ENCODE results near the gene MRPS11.
"Not testable (repeated sequence)": the region's sequence is repeated elsewhere in the genome, so short reads cannot be mapped to it uniquely, and the experiment has no call there.

MRPS11 gene

DNA sequence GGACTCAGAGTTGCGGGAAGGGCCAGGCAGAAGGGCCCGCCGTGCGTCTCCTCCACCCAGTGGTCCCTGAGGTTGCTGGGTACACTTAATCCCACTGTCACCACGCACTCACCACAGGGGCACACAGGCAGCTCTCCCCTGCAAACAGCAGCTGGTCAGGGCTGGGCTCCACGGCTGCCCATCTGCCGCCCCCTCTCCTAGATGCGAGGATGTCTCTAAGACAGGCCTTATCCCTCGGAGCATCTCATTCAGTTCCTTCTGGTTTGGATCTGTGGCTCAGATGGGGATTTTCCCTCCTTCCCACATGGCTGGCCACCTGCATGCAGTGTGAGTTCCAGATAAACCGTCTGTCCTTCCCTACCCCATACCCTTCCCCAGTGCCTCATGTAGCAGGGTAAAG, 26.3 kb downstream of the MRPS11 start:
- no peak for DNase-seq

DNA sequence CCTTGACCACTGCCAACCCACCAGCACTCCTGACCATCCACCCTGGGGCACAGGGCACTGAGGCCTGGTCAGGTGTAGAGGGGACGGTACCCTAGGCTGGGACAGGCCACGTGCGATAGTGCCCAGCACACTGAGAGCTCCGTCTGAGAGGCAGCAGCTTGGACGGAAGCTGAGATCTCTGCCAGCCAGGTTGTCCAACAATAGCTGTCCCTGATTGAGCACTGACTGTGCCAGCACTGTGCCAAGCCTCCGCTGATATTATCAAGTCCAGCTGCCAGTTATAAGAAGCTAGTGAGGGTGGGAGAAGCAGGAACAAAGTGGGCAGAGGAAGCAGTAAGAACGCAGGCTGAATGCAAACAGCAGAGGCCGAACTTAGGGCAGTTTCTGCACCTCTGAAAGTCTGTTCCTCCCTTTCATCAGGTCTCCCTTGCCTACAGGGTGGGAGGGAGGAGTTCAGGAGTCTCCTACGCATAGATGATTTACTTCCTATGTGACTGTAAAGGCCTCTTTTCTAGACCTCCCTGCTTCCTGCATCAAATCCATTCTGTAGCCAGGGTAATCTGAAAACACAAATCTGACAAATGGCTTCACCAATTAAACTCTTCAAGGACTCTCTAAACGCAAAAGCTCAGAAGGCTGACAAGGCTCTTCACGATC, 29.7 kb downstream of the MRPS11 start:
- no peak for DNase-seq

DNA sequence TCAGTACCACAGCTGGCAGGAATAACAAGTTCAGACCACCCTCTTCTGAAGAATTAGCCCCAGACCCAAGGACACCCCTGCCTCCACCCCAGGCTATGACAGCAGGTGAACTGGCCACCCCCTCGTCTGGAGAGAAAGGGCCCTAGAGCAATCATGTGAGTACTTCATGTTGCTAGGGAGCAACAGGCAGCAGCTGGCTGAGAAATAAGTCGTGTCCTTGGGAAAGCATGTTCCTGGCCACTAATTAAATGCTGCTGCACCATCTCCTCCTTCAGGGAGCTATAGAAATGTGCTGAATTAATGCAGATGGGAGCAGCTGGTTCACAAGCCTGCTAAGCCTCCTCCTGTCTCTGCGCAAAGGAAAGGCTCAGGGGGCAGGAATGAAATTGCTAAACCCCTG, 31.5 kb downstream of the MRPS11 start:
- DNase-seq: peak; percentile 33

DNA sequence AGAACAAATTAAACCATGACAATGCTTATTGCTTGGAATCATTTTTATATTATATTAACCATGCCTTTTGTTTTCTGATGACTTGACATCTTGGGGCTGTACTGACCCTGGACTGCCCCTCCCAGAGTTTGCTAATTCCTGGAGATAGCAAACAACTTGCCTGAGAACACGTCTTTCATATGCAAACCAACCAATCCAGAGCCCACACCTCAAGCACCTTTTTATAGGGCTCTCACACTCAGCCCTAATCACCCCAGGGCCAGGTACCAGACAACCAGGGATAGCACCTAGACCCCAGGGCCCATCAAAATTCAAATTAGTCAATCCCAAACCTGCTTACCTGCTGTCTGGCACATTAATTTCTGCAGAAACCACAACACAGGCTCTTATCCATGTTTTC, 36.9 kb downstream of the MRPS11 start:
- DNase-seq: no peak

DNA sequence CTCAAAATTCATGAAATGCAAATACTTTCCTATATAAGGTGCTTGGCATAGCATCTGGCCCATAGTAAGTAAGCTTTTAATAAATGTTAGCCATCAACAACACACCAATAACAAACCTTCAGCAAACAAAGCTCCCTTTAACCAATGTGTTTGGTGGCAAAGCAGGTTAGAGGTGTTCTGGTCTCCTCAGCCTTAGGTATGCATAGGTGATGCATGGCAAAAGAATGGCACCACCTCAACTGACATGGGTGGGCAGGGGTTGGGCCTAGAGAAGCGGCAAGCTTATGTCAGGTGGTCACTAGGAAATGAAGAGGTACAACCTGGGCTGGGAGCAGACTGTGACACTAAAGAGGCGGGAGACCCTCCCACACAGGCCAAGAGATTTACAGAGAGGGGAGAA, 38.2 kb downstream of the MRPS11 start:
- DNase-seq: no peak

DNA sequence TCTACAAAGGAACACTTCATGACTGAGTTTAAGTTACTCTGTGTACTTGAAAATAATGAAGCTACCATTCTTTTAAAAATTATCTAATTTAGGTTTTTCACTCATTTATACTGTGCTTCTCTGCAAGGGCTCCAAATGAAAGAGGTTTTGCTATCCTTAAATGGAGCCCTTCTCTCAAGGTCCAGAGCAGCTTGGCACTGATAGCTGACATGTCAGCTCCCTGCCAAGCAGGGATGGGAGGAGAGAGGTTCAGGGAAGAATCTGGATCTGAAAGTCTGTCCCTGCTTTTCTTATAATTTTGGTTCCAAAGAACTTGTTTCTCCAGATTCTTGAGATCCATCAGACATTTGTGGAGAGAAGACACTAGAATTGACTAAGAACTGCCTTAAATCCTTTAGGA, 39.1 kb downstream of the MRPS11 start:
- DNase-seq: no peak

DNA sequence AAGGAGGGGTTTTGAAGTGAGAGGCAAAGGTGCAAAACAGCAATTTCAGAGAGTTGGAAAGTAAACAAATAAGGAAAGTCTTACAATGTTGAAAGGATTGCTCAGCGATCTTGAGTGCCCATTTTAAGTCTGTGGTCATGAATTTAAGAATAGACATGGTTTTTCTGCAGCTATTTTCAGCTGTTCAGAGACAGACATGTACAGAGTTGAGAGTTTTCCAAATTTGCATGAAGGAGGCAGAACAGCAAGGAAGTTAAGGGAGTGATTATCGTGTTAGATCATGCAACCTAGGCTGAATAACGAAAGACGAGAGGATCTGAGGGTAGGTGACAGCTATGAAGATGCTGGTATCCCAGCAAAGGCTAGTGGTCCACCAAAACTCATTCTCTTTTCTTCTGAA, 41.8 kb downstream of the MRPS11 start:
- no peak for DNase-seq

DNA sequence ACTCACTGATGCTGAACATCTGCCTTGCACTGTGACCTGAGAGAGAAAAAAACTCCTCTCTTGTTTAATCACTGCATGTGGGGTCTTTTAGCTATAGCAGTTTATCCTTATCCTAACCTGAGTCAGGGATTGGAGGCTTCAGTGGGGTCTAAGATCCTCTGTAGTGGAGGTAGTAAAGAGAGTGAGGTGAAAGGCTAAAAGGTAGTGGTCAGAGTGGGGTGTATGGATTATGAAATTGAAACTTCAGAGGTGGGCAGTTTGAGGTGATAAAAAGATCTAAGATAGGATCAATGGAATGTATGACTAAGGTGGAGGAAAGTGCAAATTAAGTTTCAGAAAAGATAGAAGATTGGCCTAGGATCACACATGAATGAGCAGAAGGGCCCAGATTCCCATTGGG, 42.5 kb downstream of the MRPS11 start:
- DNase-seq: no peak

DNA sequence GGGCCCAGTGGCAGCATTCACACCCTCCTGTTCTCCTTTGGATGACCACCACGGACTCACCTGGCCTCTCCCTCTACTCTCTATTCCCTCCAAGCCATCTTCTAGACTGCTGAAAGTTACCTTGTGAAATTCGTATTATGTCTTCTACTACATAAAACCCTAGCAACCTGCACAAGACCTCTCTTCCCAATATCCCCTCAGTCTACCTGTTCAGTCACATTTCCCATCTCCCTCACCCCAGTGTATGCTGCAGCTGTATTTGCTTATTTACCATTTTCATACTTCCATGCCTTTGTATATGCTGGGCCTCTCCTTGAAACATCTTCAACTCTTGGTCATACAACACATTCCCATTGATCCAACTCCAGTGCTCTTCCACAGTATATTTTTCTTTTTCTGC, 43.7 kb downstream of the MRPS11 start:
- no peak for DNase-seq

DNA sequence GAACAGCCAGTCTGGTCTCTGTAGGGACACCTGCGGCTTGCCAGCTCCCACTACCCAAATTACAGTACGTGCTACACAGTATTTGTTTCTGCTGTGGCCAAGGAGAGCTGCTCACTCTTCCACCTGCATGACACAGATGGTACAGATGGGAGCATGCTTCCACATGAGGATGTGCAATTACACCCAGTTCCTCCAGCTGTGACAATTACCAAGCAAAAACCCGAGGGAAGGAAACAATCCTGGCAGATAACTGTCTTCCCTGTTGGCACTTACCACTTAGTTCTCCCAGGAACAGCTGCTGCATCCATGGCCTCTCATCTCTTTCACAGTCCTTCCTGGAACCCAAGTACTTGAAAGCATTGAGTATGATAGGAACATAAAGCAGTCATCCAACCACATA, 44.6 kb downstream of the MRPS11 start:
- DNase-seq: no peak

DNA sequence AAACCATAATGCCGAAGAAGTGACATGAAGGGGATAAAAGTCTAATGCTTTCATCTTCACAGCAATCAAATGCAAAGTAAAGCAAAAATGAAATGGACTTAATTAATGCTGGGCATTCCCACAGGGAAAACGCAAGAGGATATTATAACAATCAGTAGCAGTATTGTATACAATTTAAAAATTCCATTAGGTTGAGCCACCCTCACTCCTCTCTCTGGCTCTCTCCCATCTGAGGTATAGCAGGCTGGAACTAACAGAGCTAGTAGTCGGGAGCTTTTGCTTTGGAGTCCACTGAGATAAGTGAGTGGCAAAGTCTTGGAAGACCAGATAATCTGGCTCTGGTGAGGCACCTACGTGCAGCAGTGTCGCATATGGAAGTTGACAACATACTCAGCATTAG, 45.1 kb downstream of the MRPS11 start:
- DNase-seq: no peak

DNA sequence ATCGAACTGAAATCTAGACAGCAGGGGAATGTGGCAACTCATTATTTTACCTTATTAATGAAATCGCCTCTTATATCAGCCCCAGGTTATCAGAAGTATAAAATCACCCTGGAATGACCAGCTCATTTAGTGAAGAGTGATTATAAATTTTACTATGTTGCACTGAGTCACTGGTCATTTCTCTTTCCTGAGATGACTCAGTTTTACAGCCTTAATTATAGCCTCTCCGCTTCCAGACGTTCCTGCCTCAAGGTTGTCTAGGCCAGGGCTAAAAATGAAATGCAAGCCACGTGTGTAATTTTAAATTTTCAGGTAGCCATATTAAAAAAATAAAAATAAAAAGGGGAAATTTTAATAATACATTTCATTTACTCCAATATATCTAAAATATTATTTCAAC, 45.7 kb downstream of the MRPS11 start:
- DNase-seq: no peak

DNA sequence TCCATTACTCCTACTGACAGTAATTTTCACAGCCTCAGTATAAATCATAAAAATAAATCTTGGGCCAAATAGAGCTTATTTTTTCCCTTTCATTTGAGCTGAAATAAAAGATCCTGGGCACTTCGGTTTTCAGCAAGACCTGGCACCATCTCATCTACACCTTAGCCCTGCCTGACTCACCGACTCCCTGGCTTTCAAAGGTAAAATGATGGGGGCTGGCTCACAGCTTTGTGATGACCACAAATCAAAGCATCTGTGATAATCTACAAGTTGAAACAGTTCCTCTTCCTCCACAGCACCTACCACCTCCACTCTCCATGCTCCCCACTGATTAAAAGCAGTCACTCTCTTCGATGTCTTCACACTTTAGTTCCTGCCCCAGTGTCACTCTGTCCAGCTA, 51.4 kb downstream of the MRPS11 start:
- no peak for DNase-seq

DNA sequence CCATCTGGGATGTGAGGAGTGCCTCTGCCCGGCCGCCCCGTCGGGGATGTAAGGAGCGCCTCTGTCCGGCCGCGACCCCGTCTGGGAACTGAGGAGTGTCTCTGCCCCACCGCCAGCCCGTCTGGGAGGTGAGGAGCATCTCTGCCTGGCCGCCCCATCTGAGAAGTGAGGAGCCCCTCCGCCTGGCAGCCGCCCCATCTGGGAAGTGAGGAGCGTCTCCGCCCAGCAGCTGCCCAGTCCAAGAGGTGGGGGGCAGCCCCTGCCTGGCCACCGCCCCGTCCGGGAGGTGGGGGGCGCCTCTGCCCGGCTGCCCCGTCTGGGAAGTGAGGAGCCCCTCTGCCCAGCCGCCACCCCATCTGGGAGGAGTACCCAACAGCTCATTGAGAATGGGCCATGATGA, 56.6 kb downstream of the MRPS11 start:
- not testable (repeated sequence) for DNase-seq

DNA sequence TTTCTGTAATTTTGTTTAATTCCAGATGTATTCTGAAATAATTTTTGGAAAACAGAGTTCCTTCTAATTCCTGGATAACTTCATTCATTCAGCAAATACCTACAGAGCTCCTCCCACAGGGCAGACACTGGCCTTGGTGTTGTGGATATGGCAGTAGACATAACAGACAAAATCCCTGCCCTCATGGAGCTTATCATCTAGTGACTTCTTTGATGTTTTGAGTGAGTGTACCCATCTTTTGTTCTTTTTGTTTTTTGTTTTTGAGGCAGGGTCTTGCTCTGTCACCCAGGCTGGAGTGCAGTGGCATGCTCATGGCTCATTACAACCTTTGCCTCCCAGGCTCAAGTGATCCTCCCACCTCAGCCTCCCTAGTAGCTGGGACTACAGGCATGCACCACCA, 57.9 kb downstream of the MRPS11 start:
- no peak for DNase-seq

DNA sequence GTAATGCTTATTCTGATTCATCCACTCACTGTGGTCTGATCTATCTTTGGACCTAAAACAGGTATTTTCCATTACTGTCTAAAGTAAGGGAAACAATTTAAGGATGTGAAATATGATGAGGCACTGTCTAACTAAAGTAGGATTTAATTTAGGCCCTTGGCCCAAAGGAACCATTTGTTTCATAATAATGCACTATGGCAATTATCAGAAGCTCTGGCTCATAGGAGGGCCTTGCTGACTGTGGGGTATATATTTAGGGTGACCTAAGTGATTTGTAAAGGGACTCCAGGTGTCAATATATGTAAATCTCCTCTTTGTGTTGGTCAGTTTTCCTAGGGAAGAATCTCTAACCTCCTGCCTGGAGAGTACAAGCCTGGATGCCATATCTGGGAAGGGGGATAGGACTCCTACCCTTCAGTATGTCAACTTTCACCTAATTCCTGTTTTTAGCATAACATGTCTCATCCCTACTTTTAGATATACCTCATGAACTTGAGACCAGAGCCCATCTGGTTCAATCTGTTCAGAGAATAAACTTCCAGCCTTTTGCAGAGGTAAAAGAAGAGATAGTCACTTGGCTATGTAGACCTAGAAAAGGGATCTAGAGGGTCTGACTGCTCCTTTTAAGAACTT, 58.9 kb downstream of the MRPS11 start:
- DNase-seq: no peak

DNA sequence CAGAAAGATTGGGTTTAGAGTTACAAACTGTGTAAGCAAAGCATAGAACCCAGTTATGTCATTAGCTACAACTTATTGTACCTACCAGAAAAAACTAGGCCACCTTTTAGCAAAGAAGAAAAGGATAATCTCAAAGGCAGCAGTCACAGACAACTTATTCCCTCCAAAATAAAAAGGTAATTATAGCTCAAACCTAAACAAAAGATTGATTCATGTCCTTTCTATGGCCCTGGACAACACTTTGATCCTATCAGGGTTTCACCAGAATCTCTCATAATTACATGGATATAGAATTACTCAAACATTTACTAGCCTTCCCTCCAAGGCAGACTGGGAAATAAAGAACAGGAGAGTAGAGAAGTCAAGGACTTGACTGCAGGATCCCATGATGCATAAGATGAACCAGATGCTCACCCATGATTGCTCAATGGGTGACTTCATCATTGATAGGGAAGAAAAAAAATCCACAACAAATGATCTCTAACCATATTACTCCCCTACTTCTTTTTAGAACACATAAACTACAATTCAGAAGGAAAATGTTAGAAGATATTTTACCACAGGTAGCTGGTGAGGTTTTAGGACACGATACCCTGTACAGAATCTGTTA, 61.6 kb downstream of the MRPS11 start:
- DNase-seq: no peak
